T-helper 1 cell treated with Interleukin-12 subunit alpha and Interleukin-12 subunit beta and Interleukin-4 antibody, amounts not matched to agents 30 μg/mL and 1 μg/mL, for 36 hours (primary cell): ENCODE measurements around the gene RTN4RL2.
A peak's percentile ranks its signal among the peaks of the same experiment; 100 is the strongest.

Experiments
- H3K27ac Mint-ChIP-seq: one replicate; pipeline ENCODE4 v1.8.0; 2021; ENCODE audit warnings: mild to moderate bottlenecking, mixed read lengths
- H3K27me3 Mint-ChIP-seq: one replicate; pipeline ENCODE4 v1.8.0; 2021; ENCODE audit warnings: low read depth, mixed read lengths
- H3K36me3 Mint-ChIP-seq: one replicate; pipeline ENCODE4 v1.8.0; 2021; ENCODE audit warnings: low read depth, mixed read lengths
- H3K4me1 Mint-ChIP-seq: one replicate; pipeline ENCODE4 v1.8.0; 2021; ENCODE audit warnings: low read depth, mixed read lengths
- H3K4me3 Mint-ChIP-seq: one replicate; pipeline ENCODE4 v1.8.0; 2021; ENCODE audit warnings: mild to moderate bottlenecking, moderate library complexity, mixed read lengths
- H3K9me3 Mint-ChIP-seq: one replicate; pipeline ENCODE4 v1.8.0; 2021; ENCODE audit warnings: mixed read lengths

Gene RTN4RL2

GRCh38 chr11:57502376-57502775 is 42.0 kb downstream of the RTN4RL2 start:
- H3K27me3 Mint-ChIP-seq = no peaks in the 10 kb centered on the region

GRCh38 chr11:57502870-57503269 is 42.5 kb downstream of the RTN4RL2 start:
- H3K4me1 Mint-ChIP-seq = no peaks in the 10 kb centered on the region
- no peak overlapping the region for H3K27ac Mint-ChIP-seq
- H3K9me3 Mint-ChIP-seq = no peaks in the 10 kb centered on the region
- H3K36me3 Mint-ChIP-seq = peaks cover 5% of the 10 kb centered on the region
- no peaks in the 10 kb centered on the region for H3K27me3 Mint-ChIP-seq
- H3K4me3 Mint-ChIP-seq = no peak overlapping the region

More at GRCh38 chr11:57502376-57502775, 42.0 kb downstream of the RTN4RL2 start:
- H3K4me3 Mint-ChIP-seq = no peak overlapping the region
- H3K9me3 Mint-ChIP-seq = no peaks in the 10 kb centered on the region
- no peaks in the 10 kb centered on the region for H3K4me1 Mint-ChIP-seq
- no peak overlapping the region for H3K27ac Mint-ChIP-seq
- H3K36me3 Mint-ChIP-seq = peaks cover 6% of the 10 kb centered on the region

- Mint-ChIP-seq H3K27me3 (no peaks in the 10 kb centered on the region), H3K4me3 (no peak overlapping the region), H3K9me3 (no peaks in the 10 kb centered on the region), H3K4me1 (no peaks in the 10 kb centered on the region), H3K27ac (no peak overlapping the region), H3K36me3 (peaks cover 5% of the 10 kb centered on the region)
Observed at GRCh38 chr11:57504511-57504910, 44.2 kb downstream of the RTN4RL2 start.

GRCh38 chr11:57506522-57506921 is 46.2 kb downstream of the RTN4RL2 start:
- no peak overlapping the region for H3K4me3 Mint-ChIP-seq
- H3K36me3 Mint-ChIP-seq = no peaks in the 10 kb centered on the region

GRCh38 chr11:57508341-57509170 is 48.2 kb downstream of the RTN4RL2 start:
- Mint-ChIP-seq H3K4me3 (no peak overlapping the region), H3K9me3 (no peaks in the 10 kb centered on the region), H3K27ac (no peak overlapping the region), H3K36me3 (no peaks in the 10 kb centered on the region), H3K27me3 (no peaks in the 10 kb centered on the region), H3K4me1 (peaks cover 8% of the 10 kb centered on the region)

More at GRCh38 chr11:57506522-57506921, 46.2 kb downstream of the RTN4RL2 start:
- H3K4me1 Mint-ChIP-seq = peaks cover 2% of the 10 kb centered on the region
- no peaks in the 10 kb centered on the region for H3K9me3 Mint-ChIP-seq
- H3K27ac Mint-ChIP-seq = no peak overlapping the region
- no peaks in the 10 kb centered on the region for H3K27me3 Mint-ChIP-seq

- Mint-ChIP-seq H3K36me3 (no peaks in the 10 kb centered on the region), H3K4me1 (peaks cover 17% of the 10 kb centered on the region), H3K9me3 (no peaks in the 10 kb centered on the region), H3K27me3 (peaks cover 8% of the 10 kb centered on the region), H3K27ac (peak overlapping the region; percentile 13), H3K4me3 (no peak overlapping the region)
Observed at GRCh38 chr11:57511741-57512430, 51.6 kb downstream of the RTN4RL2 start.

- H3K4me3 Mint-ChIP-seq = no peak overlapping the region
Observed at GRCh38 chr11:57512646-57513451, 52.5 kb downstream of the RTN4RL2 start.

GRCh38 chr11:57513452-57513795 is 53.1 kb downstream of the RTN4RL2 start:
- Mint-ChIP-seq H3K4me1 (peaks cover 17% of the 10 kb centered on the region), H3K27ac (no peak overlapping the region), H3K9me3 (no peaks in the 10 kb centered on the region), H3K27me3 (peaks cover 8% of the 10 kb centered on the region), H3K4me3 (peak overlapping the region; percentile 66), H3K36me3 (no peaks in the 10 kb centered on the region)

More at GRCh38 chr11:57512646-57513451, 52.5 kb downstream of the RTN4RL2 start:
- Mint-ChIP-seq H3K9me3 (no peaks in the 10 kb centered on the region), H3K4me1 (peaks cover 17% of the 10 kb centered on the region), H3K27ac (no peak overlapping the region), H3K36me3 (no peaks in the 10 kb centered on the region), H3K27me3 (peaks cover 8% of the 10 kb centered on the region)

GRCh38 chr11:57513911-57514537 is 53.7 kb downstream of the RTN4RL2 start:
- no peaks in the 10 kb centered on the region for H3K36me3 Mint-ChIP-seq
- H3K4me1 Mint-ChIP-seq = peaks cover 17% of the 10 kb centered on the region
- peaks cover 8% of the 10 kb centered on the region for H3K27me3 Mint-ChIP-seq
- H3K9me3 Mint-ChIP-seq = no peaks in the 10 kb centered on the region
- peak overlapping the region; percentile 59 for H3K27ac Mint-ChIP-seq
- H3K4me3 Mint-ChIP-seq = peak overlapping the region; percentile 99

GRCh38 chr11:57514538-57515331 is 54.4 kb downstream of the RTN4RL2 start:
- peaks cover 8% of the 10 kb centered on the region for H3K27me3 Mint-ChIP-seq
- H3K9me3 Mint-ChIP-seq = no peaks in the 10 kb centered on the region
- peak overlapping the region; percentile 99 for H3K4me3 Mint-ChIP-seq
- no peaks in the 10 kb centered on the region for H3K36me3 Mint-ChIP-seq
- peaks cover 17% of the 10 kb centered on the region for H3K4me1 Mint-ChIP-seq
- H3K27ac Mint-ChIP-seq = peak overlapping the region; percentile 81

GRCh38 chr11:57515332-57516060 is 55.2 kb downstream of the RTN4RL2 start, which contains the start of gene SLC43A1:
SLC43A1 (minus strand) TSS chr11:57515702; CDS start chr11:57514111, 1,591 bp downstream.
- H3K9me3 Mint-ChIP-seq = no peaks in the 10 kb centered on the region
- H3K27me3 Mint-ChIP-seq = peaks cover 8% of the 10 kb centered on the region
- peak within 1 kb of the TSS; percentile 99 for H3K4me3 Mint-ChIP-seq
- no peaks in the 10 kb centered on the region for H3K36me3 Mint-ChIP-seq
- peaks cover 15% of the 10 kb centered on the region for H3K4me1 Mint-ChIP-seq
- peak within 1 kb of the TSS; percentile 83 for H3K27ac Mint-ChIP-seq

- Mint-ChIP-seq H3K9me3 (no peaks in the 10 kb centered on the region), H3K4me3 (peak overlapping the region; percentile 87), H3K27me3 (peaks cover 8% of the 10 kb centered on the region), H3K27ac (peak overlapping the region; percentile 83), H3K36me3 (no peaks in the 10 kb centered on the region), H3K4me1 (peaks cover 15% of the 10 kb centered on the region)
Observed at GRCh38 chr11:57516061-57516443, 55.7 kb downstream of the RTN4RL2 start.

GRCh38 chr11:57521116-57521515 is 60.8 kb downstream of the RTN4RL2 start:
- H3K36me3 Mint-ChIP-seq = peaks cover 5% of the 10 kb centered on the region
- peaks cover 4% of the 10 kb centered on the region for H3K27me3 Mint-ChIP-seq
- peaks cover 1% of the 10 kb centered on the region for H3K4me1 Mint-ChIP-seq
- H3K27ac Mint-ChIP-seq = no peak overlapping the region
- no peaks in the 10 kb centered on the region for H3K9me3 Mint-ChIP-seq
- H3K4me3 Mint-ChIP-seq = no peak overlapping the region
